DMS 273 treated with DMSO at 0.1 percent for 48 hours (cell line): ENCODE measurements around the gene SOX1.

ENCODE experiments used
- DNase-seq: peaks from one replicate; lab custom pipeline; 2025; lab: John Stamatoyannopoulos, UW

The SOX1 gene

GRCh38 chr13:112067116-112067741, at the start of gene SOX1:
TSS of gene SOX1 (plus strand) at chr13:112067149. CDS start at chr13:112067659, 510 bp downstream.
- DNase-seq: no peak

GRCh38 chr13:112024577-112024976, 42.4 kb upstream of the SOX1 start:
- no peak for DNase-seq

GRCh38 chr13:112027250-112027649, 39.7 kb upstream of the SOX1 start:
- no peak for DNase-seq

- no peak for DNase-seq
Observed at GRCh38 chr13:112028481-112028880, 38.5 kb upstream of the SOX1 start.

- DNase-seq: no peak
Observed at GRCh38 chr13:112029143-112029542, 37.8 kb upstream of the SOX1 start.

GRCh38 chr13:112032186-112032993, 34.6 kb upstream of the SOX1 start:
- no peak for DNase-seq

- no peak for DNase-seq
Observed at GRCh38 chr13:112034231-112034630, 32.7 kb upstream of the SOX1 start.

- DNase-seq: no peak
Observed at GRCh38 chr13:112034846-112035245, 32.1 kb upstream of the SOX1 start.

- DNase-seq: no peak
Observed at GRCh38 chr13:112042496-112042895, 24.5 kb upstream of the SOX1 start.

- DNase-seq: no peak
Observed at GRCh38 chr13:112052213-112052612, 14.7 kb upstream of the SOX1 start.

- DNase-seq: no peak
Observed at GRCh38 chr13:112053167-112053743, 13.7 kb upstream of the SOX1 start.

GRCh38 chr13:112053744-112054615, 13.0 kb upstream of the SOX1 start:
- no peak for DNase-seq

GRCh38 chr13:112054616-112055015, 12.3 kb upstream of the SOX1 start:
- DNase-seq: no peak

- no peak for DNase-seq
Observed at GRCh38 chr13:112055036-112055914, 11.7 kb upstream of the SOX1 start.

- DNase-seq: no peak
Observed at GRCh38 chr13:112055915-112056269, 11.1 kb upstream of the SOX1 start.

GRCh38 chr13:112056284-112056727, 10.6 kb upstream of the SOX1 start:
- DNase-seq: no peak

GRCh38 chr13:112056739-112057438, 10.1 kb upstream of the SOX1 start:
- no peak for DNase-seq

GRCh38 chr13:112057439-112057735, 9.6 kb upstream of the SOX1 start:
- no peak for DNase-seq

GRCh38 chr13:112057736-112058518, 9.0 kb upstream of the SOX1 start:
- no peak for DNase-seq

- DNase-seq: no peak
Observed at GRCh38 chr13:112058519-112058873, 8.5 kb upstream of the SOX1 start.
